ENCODE measurements around the gene PLCXD3.
"Not testable (repeated sequence)": the region's sequence is repeated elsewhere in the genome, so short reads cannot be mapped to it uniquely, and the experiment has no call there.

PLCXD3 gene

GRCh38 chr5:41485533-41485932 is 24.9 kb downstream of the PLCXD3 start:
- no peak for DNase-seq (ENCODE audit: low spot score)

GRCh38 chr5:41482715-41483114 is 27.7 kb downstream of the PLCXD3 start:
- DNase-seq (ENCODE audit: low spot score), result no peak

- no peak for DNase-seq (ENCODE audit: low spot score)
Measured at GRCh38 chr5:41482173-41482572, 28.2 kb downstream of the PLCXD3 start.

- DNase-seq (ENCODE audit: low spot score), result not testable (repeated sequence)
Measured at GRCh38 chr5:41471571-41472208, 38.7 kb downstream of the PLCXD3 start.

GRCh38 chr5:41465493-41466171 is 44.8 kb downstream of the PLCXD3 start:
- DNase-seq (ENCODE audit: low spot score), result peak; percentile 3

GRCh38 chr5:41459557-41459956 is 50.8 kb downstream of the PLCXD3 start:
- no peak for DNase-seq (ENCODE audit: low spot score)

- DNase-seq (ENCODE audit: low spot score), result no peak
Measured at GRCh38 chr5:41457094-41457493, 53.3 kb downstream of the PLCXD3 start.

GRCh38 chr5:41452506-41452905 is 57.9 kb downstream of the PLCXD3 start:
- no peak for DNase-seq (ENCODE audit: low spot score)

GRCh38 chr5:41447650-41448510 is 62.5 kb downstream of the PLCXD3 start:
- no peak for DNase-seq (ENCODE audit: low spot score)

GRCh38 chr5:41445937-41446563 is 64.4 kb downstream of the PLCXD3 start:
- no peak for DNase-seq (ENCODE audit: low spot score)

GRCh38 chr5:41435276-41435675 is 75.1 kb downstream of the PLCXD3 start:
- no peak for DNase-seq (ENCODE audit: low spot score)

- no peak for DNase-seq (ENCODE audit: low spot score)
Measured at GRCh38 chr5:41433552-41434181, 76.7 kb downstream of the PLCXD3 start.

GRCh38 chr5:41432481-41433253 is 77.7 kb downstream of the PLCXD3 start:
- no peak for DNase-seq (ENCODE audit: low spot score)

- no peak for DNase-seq (ENCODE audit: low spot score)
Measured at GRCh38 chr5:41427505-41427904, 82.9 kb downstream of the PLCXD3 start.

GRCh38 chr5:41425736-41426135 is 84.7 kb downstream of the PLCXD3 start:
- DNase-seq (ENCODE audit: low spot score), result no peak

GRCh38 chr5:41420492-41421067 is 89.8 kb downstream of the PLCXD3 start:
- DNase-seq (ENCODE audit: low spot score), result no peak

GRCh38 chr5:41418220-41419031 is 92.0 kb downstream of the PLCXD3 start:
- peak; percentile 26 for DNase-seq (ENCODE audit: low spot score)

- DNase-seq (ENCODE audit: low spot score), result no peak
Measured at GRCh38 chr5:41416336-41416735, 94.1 kb downstream of the PLCXD3 start.

GRCh38 chr5:41415242-41415641 is 95.2 kb downstream of the PLCXD3 start:
- no peak for DNase-seq (ENCODE audit: low spot score)

- DNase-seq (ENCODE audit: low spot score), result peak; percentile 49
Measured at GRCh38 chr5:41414598-41414997, 95.8 kb downstream of the PLCXD3 start.
